H9 (cell line): Measurements from ENCODE around the gene FLT3LG. TPM values are rescaled to one million over a fixed set of nuclear protein-coding genes. Genes with fewer than 3 reads are reported as not detected.

ENCODE experiments used
- DNase-seq: peaks from one replicate; pipeline ENCODE4 v3.0.0-alpha.2; 2017
- H2AFZ ChIP-seq: one replicate; pipeline ENCODE4 v1.6.1; 2013; ENCODE audit warnings: mild to moderate bottlenecking, low read length, control low read depth, moderate library complexity
- H2AK5ac ChIP-seq: 2 replicates; pipeline ENCODE4 v1.6.1; 2013; ENCODE audit warnings: low read length, control low read depth, mixed read lengths; ENCODE audit not compliant: insufficient read length
- H2BK120ac ChIP-seq: one replicate; pipeline ENCODE4 v1.6.1; 2013; ENCODE audit warnings: low read depth, mild to moderate bottlenecking, low read length, control low read depth, inconsistent platforms; ENCODE audit not compliant: poor library complexity, severe bottlenecking
- H2BK12ac ChIP-seq: 2 replicates; pipeline ENCODE4 v1.6.1; 2013; ENCODE audit warnings: low read length, control low read depth, mixed read lengths, low read depth; ENCODE audit not compliant: insufficient read length
- H2BK15ac ChIP-seq: 2 replicates; pipeline ENCODE4 v1.6.1; 2013; ENCODE audit warnings: low read depth, low read length, control low read depth
- H2BK20ac ChIP-seq: one replicate; pipeline ENCODE4 v1.6.1; 2013; ENCODE audit warnings: low read depth, mild to moderate bottlenecking, low read length, control low read depth, inconsistent platforms; ENCODE audit not compliant: poor library complexity, severe bottlenecking
- H2BK5ac ChIP-seq: 2 replicates; pipeline ENCODE4 v1.6.1; 2013; ENCODE audit warnings: low read length, control low read depth, mixed read lengths; ENCODE audit not compliant: insufficient read length
- H3K14ac ChIP-seq: 2 replicates; pipeline ENCODE4 v1.6.1; 2013; ENCODE audit warnings: low read length, control low read depth; ENCODE audit not compliant: insufficient read depth
- H3K18ac ChIP-seq: 2 replicates; pipeline ENCODE4 v1.6.1; 2013; ENCODE audit warnings: low read depth, mild to moderate bottlenecking, mixed read lengths, low read length, control low read depth; ENCODE audit not compliant: insufficient read length
- H3K23ac ChIP-seq: 2 replicates; pipeline ENCODE4 v1.6.1; 2013; ENCODE audit warnings: low read length, control low read depth, mixed read lengths, low read depth; ENCODE audit not compliant: insufficient read length
- H3K23me2 ChIP-seq: 2 replicates; pipeline ENCODE4 v1.6.1; 2013; ENCODE audit warnings: low read depth, mild to moderate bottlenecking, mixed read lengths, low read length, control low read depth; ENCODE audit not compliant: insufficient read length, poor library complexity, severe bottlenecking
- H3K27ac ChIP-seq: 2 replicates; pipeline ENCODE4 v1.5.1; 2013; ENCODE audit warnings: low read length, control low read depth, mixed read lengths, low read depth; ENCODE audit not compliant: insufficient read length
- H3K27me3 ChIP-seq: 2 replicates; pipeline ENCODE4 v1.6.1; 2013; ENCODE audit warnings: low read length, control low read depth, inconsistent platforms; ENCODE audit not compliant: insufficient read depth
- H3K4ac ChIP-seq: 2 replicates; pipeline ENCODE4 v1.6.1; 2013; ENCODE audit warnings: low read depth, mild to moderate bottlenecking, control low read depth, inconsistent platforms, low read length, moderate library complexity
- H3K4me1 ChIP-seq: 2 replicates; pipeline ENCODE4 v1.6.1; 2013; ENCODE audit warnings: low read length, control low read depth, inconsistent platforms; ENCODE audit not compliant: insufficient read depth
- H3K4me2 ChIP-seq: 2 replicates; pipeline ENCODE4 v1.6.1; 2013; ENCODE audit warnings: low read length, control low read depth, mixed read lengths; ENCODE audit not compliant: insufficient read length, insufficient read depth
- H3K56ac ChIP-seq: 2 replicates; pipeline ENCODE4 v1.6.1; 2013; ENCODE audit warnings: low read depth, mild to moderate bottlenecking, mixed read lengths, low read length, control low read depth; ENCODE audit not compliant: insufficient read length
- H3K79me1 ChIP-seq: 2 replicates; pipeline ENCODE4 v1.6.1; 2013; ENCODE audit warnings: low read depth, mild to moderate bottlenecking, moderate library complexity, low read length, control low read depth, inconsistent platforms; ENCODE audit not compliant: insufficient read depth, poor library complexity, severe bottlenecking
- H3K79me2 ChIP-seq: 2 replicates; pipeline ENCODE4 v1.6.1; 2013; ENCODE audit warnings: low read length, control low read depth, inconsistent platforms; ENCODE audit not compliant: insufficient read depth
- H3K9ac ChIP-seq: 2 replicates; pipeline ENCODE4 v1.6.1; 2013; ENCODE audit warnings: low read length, control low read depth, mixed read lengths; ENCODE audit not compliant: insufficient read length; ENCODE audit errors: extremely low read depth
- H3K9me3 ChIP-seq: one replicate; pipeline ENCODE4 v1.6.1; 2013; ENCODE audit warnings: low read depth, low read length, inconsistent platforms; ENCODE audit not compliant: control insufficient read depth
- H3T11ph ChIP-seq: one replicate; pipeline ENCODE4 v1.6.1; 2013; ENCODE audit warnings: mild to moderate bottlenecking, low read length, control low read depth, inconsistent platforms
- H4K20me1 ChIP-seq: one replicate; pipeline ENCODE4 v1.6.1; 2013; ENCODE audit not compliant: control insufficient read depth, insufficient read length, insufficient read depth
- H4K5ac ChIP-seq: 2 replicates; pipeline ENCODE4 v1.6.1; 2013; ENCODE audit warnings: low read depth, mild to moderate bottlenecking, mixed read lengths, low read length, control low read depth; ENCODE audit not compliant: insufficient read length
- H4K8ac ChIP-seq: replicated peaks from 2 replicates; pipeline ENCODE4 v1.6.1; 2013; ENCODE audit warnings: low read length, control low read depth, mixed read lengths, low read depth; ENCODE audit not compliant: insufficient read length
- H4K91ac ChIP-seq: 2 replicates; pipeline ENCODE4 v1.6.1; 2013; ENCODE audit warnings: low read depth, mild to moderate bottlenecking, moderate library complexity, mixed read lengths, low read length, control low read depth; ENCODE audit not compliant: insufficient read length
- H3K27ac Mint-ChIP-seq, 3 experiments: 2 replicates in 2 of 3; 3 replicates in 1 of 3; pipeline ENCODE4 v1.8.0; 2020 to 2021; ENCODE audit warnings: mixed read lengths in 3 of 3, mild to moderate bottlenecking in 1 of 3, moderate library complexity in 1 of 3
- H3K27me3 Mint-ChIP-seq: 2 replicates; pipeline ENCODE4 v1.8.0; 2021; ENCODE audit warnings: low read depth, mild to moderate bottlenecking, moderate library complexity, mixed read lengths
- H3K36me3 Mint-ChIP-seq, 3 experiments: 2 replicates in 2 of 3; 3 replicates in 1 of 3; pipeline ENCODE4 v1.8.0; 2020 to 2021; ENCODE audit warnings: low read depth in 3 of 3, mixed read lengths in 3 of 3; ENCODE audit not compliant: insufficient read depth in 1 of 3
- H3K4me1 Mint-ChIP-seq, 2 experiments: 2 replicates each; pipeline ENCODE4 v1.8.0; 2020; ENCODE audit warnings: mixed read lengths in 2 of 2
- H3K4me3 Mint-ChIP-seq, 2 experiments: 2 replicates in 1 of 2; 3 replicates in 1 of 2; pipeline ENCODE4 v1.8.0; 2020 to 2021; ENCODE audit warnings: mild to moderate bottlenecking in 2 of 2, mixed read lengths in 2 of 2, moderate library complexity in 1 of 2
- H3K9me3 Mint-ChIP-seq, 2 experiments: 2 replicates in 1 of 2; 3 replicates in 1 of 2; pipeline ENCODE4 v1.8.0; 2020; ENCODE audit warnings: mild to moderate bottlenecking in 2 of 2, mixed read lengths in 2 of 2, moderate library complexity in 1 of 2
- CTCF ChIP-seq: fragments of 200-600 bp; sonication (generic); conservative IDR thresholded peaks from 3 replicates; pipeline ENCODE4 v1.8.0; 2021; ENCODE audit warnings: antibody characterized with exemption, mild to moderate bottlenecking
- whole genome bisulfite sequencing: extraction: QIAGEN DNeasy Blood & Tissue Kit; methylation state at CpG from one replicate; pipeline ENCODE4 v1.1.7; 2013; ENCODE audit warnings: missing lambda C conversion rate, low lambda C conversion rate, mixed read lengths; ENCODE audit not compliant: insufficient read length; ENCODE audit errors: extremely low coverage; 5-methylcytosine and 5-hydroxymethylcytosine counted together
- total RNA-seq: library from RNA; stranded (reverse); gene quantifications from 2 replicates; pipeline ENCODE4 v1.2.1, GENCODE V29; 2021

Gene FLT3LG
- total RNA-seq, 1 experiment from 2014 or later = 2.1 TPM

DNA sequence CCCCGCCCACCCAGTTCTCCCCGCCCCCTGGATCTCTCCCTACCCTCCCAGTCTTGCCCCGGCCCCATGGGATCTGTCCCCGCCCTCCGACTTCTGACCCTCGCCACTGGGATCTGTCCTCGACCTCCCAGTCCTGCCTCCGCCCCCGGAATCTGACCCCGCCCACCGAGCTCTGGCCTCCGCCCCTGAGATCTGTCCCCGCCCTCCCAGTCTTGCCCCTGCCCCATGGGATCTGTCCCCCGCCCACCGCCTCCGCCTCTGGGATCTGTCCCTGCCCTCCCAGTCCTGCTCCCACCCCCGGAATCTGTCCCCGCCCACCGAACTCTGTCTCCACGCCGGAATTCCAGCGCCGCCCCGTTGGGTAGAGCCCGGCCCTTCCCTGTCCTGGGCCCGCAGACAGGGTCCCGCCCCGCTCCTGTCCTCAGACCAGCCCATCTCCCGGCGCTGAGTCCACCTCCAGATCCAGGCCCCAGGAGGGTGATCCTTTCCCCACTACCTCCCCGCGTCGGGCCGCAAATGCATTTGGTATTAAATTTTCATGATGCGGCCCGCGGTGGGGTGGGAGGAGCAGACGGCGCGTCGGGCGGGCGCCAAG, 31.1 kb upstream of the FLT3LG start:
- H2BK5ac ChIP-seq = no peak overlapping the region
- peak; percentile 100 for DNase-seq
- H2AK5ac ChIP-seq = no peak overlapping the region
- Mint-ChIP-seq H3K36me3 (peaks cover 10 to 20% (median 20%) of the 10 kb centered on the region in 3 experiments), H3K27me3 (peaks cover 44% of the 10 kb centered on the region), H3K4me3 (peak overlapping the region; percentile 74 to 82), H3K27ac (peak overlapping the region in 2 of 3 experiments; percentile 83 to 90; a peak in 3 of 7 replicates), H3K4me1 (peaks cover 23 to 39% of the 10 kb centered on the region in 2 experiments), H3K9me3 (no peaks in the 10 kb centered on the region; a peak in 1 of 5 replicates)
- no peak overlapping the region for H2BK15ac ChIP-seq
- 0 out of 2 replicates have a peak overlapping the region, but pooled peaks have one; percentile 4 for H3K14ac ChIP-seq
- H2BK120ac ChIP-seq = no peak overlapping the region
- no peak overlapping the region for H4K5ac ChIP-seq
- peaks cover 26% of the 10 kb centered on the region; the same call in 1 of the 2 replicates for H3K27me3 ChIP-seq
- H4K91ac ChIP-seq = no peak overlapping the region
- peak overlapping the region; percentile 83 for H3K4me2 ChIP-seq
- no peak overlapping the region for H3K56ac ChIP-seq
- H2BK20ac ChIP-seq = no peak overlapping the region
- no peak overlapping the region for H3K9ac ChIP-seq
- peaks cover 21% of the 10 kb centered on the region for H3K23me2 ChIP-seq
- H3K4ac ChIP-seq = no peak overlapping the region
- H3K18ac ChIP-seq = no peak overlapping the region
- no peaks in the 10 kb centered on the region for H3K79me1 ChIP-seq
- no CpG with 5 or more reads among the region's 43 CpGs for WGBS
- no peak overlapping the region for H3K23ac ChIP-seq
- H2BK12ac ChIP-seq = no peak overlapping the region
- no peaks in the 10 kb centered on the region for H4K20me1 ChIP-seq
- H3K4me1 ChIP-seq = no peaks in the 10 kb centered on the region
- no peaks in the 10 kb centered on the region for H3K79me2 ChIP-seq
- H2AFZ ChIP-seq = no peak overlapping the region
- no peak for TF ChIP-seq CTCF
- no peak overlapping the region for H4K8ac ChIP-seq
- H3T11ph ChIP-seq = no peak overlapping the region
- no peaks in the 10 kb centered on the region for H3K9me3 ChIP-seq
- no peak overlapping the region for H3K27ac ChIP-seq
